ENCODE results near the gene CDK9.

DNA sequence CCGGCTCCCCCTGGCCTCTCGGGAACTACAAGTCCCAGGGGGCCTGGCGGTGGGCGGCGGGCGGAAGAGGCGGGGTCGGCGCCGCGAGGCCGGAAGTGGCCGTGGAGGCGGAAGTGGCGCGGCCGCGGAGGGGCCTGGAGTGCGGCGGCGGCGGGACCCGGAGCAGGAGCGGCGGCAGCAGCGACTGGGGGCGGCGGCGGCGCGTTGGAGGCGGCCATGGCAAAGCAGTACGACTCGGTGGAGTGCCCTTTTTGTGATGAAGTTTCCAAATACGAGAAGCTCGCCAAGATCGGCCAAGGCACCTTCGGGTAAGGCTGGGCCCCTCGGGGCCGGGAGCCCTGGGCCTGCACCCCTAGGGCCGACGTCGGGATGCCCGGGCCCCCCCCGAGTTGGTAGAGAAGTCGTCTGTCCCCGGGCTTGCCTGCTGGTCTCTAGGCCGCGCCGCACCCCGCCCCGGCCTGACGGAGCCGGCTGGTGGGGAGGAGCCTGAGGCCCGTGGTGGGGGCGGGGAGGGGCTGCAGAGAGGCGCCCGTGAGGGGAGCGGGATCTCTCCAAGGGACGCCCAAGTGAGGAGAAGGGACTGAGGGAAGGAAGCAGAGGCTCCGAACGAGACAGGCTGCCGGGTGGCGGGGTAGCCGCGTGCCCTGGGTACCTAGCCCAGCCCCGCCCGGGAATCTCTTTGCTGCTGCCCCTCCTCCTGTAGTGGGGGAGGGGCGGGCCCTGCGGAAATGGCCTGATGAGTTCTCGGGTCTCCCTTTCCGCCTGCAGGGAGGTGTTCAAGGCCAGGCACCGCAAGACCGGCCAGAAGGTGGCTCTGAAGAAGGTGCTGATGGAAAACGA, at the start of gene CDK9:
- no peak for TF ChIP-seq ISL1 (CRISPR knock-in tag; IDR thresholded peaks at IDR 0.05)
- no peak for TF ChIP-seq ZFP3 (CRISPR knock-in tag; IDR thresholded peaks at IDR 0.05)
- no peak for TF ChIP-seq ZNF70 (CRISPR knock-in tag; IDR thresholded peaks at IDR 0.05)
- TF ChIP-seq, protein P1, sequence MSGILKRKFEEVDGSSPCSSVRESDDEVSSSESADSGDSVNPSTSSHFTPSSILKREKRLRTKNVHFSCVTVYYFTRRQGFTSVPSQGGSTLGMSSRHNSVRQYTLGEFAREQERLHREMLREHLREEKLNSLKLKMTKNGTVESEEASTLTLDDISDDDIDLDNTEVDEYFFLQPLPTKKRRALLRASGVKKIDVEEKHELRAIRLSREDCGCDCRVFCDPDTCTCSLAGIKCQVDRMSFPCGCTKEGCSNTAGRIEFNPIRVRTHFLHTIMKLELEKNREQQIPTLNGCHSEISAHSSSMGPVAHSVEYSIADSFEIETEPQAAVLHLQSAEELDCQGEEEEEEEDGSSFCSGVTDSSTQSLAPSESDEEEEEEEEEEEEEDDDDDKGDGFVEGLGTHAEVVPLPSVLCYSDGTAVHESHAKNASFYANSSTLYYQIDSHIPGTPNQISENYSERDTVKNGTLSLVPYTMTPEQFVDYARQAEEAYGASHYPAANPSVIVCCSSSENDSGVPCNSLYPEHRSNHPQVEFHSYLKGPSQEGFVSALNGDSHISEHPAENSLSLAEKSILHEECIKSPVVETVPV (CRISPR knock-in tag; IDR thresholded peaks at IDR 0.05), result no peak
- TF ChIP-seq OSR1 (CRISPR knock-in tag; IDR thresholded peaks at IDR 0.05), result no peak
- TF ChIP-seq ARNTL (CRISPR knock-in tag; IDR thresholded peaks at IDR 0.05; ENCODE audit: borderline replicate concordance, low read depth), result no peak
- no peak for TF ChIP-seq BACH2 (CRISPR knock-in tag; IDR thresholded peaks at IDR 0.05; ENCODE audit: borderline replicate concordance)

Data from SK-N-SH treated with all-trans-retinoic acid at 6 μM for 48 hours (cell line).